Stimulated activated CD4-positive, alpha-beta T cell treated with anti-CD3 and anti-CD28 coated beads, Interleukin-1b, Interleukin-23, amount 100 ng/mL, for 4 hours (primary cell): ENCODE measurements around the gene GANC.

ENCODE experiments used
- DNase-seq, 2 donors: peaks; one replicate each; pipeline ENCODE4 v3.0.0-alpha.2; 2020; ENCODE audit warnings: low read depth in 2 of 2

The GANC gene

GRCh38 chr15:42344763-42345162 lies 71.8 kb downstream of the GANC start:
- DNase-seq: no peak

DNA sequence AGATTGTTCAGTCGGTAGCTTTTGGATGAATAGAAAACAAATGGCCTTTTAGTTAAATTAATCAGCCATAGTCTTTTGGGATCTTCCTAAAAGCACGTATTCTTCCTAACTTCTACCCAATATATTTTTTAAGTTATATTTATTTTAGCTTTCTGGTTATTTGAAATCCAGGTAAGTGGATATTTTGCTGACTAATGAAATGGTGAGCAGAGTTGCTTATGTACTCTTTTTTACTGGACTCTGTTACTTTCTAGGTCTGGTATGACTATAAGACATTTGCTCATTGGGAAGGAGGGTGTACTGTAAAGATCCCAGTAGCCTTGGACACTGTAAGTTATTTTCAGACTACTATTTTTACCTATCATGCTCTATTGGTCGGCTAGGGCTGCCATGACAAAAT lies 72.5 kb downstream of the GANC start:
- no peak for DNase-seq

GRCh38 chr15:42348083-42348482 lies 75.1 kb downstream of the GANC start:
- no peak for DNase-seq

DNA sequence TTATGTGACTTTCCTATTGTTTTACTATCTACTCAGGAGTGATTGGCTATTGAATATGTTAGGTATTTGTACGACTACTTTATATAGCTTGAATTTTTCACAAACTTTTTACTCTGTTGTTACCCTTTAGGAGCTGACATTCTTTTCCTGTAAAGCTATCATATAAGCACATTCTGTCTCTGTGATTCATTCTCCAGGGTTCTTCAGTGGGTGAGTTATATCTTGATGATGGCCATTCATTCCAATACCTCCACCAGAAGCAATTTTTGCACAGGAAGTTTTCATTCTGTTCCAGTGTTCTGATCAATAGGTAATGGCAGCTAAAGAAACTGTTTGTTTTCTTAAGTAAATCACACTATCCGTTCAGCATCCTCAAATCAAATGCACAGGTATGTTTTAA lies 76.2 kb downstream of the GANC start:
- DNase-seq: no peak

- no peak for DNase-seq
Measured at GRCh38 chr15:42352401-42352800, 79.4 kb downstream of the GANC start.

DNA sequence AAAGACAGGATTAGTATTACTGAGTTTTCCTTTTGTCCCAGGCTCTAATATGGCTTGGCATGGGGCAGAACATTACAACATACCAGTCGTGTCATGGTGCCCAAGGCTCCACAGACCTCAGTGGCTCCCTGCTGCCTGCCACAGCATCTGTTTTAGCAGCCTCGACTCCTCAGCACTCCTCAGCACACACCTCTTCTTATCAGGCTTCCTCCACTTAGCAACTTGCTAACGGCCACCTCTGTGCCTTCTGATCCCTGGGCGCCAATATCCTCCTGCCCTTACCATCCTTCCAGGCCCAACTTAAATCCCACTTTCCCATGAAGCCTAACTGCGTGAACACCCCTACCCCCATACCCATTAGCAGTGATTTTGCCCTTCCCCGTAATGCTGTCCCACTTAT lies 80.1 kb downstream of the GANC start:
- DNase-seq: no peak

GRCh38 chr15:42354824-42355223 lies 81.8 kb downstream of the GANC start:
- DNase-seq: no peak

GRCh38 chr15:42355291-42355690 lies 82.3 kb downstream of the GANC start:
- no peak for DNase-seq

DNA sequence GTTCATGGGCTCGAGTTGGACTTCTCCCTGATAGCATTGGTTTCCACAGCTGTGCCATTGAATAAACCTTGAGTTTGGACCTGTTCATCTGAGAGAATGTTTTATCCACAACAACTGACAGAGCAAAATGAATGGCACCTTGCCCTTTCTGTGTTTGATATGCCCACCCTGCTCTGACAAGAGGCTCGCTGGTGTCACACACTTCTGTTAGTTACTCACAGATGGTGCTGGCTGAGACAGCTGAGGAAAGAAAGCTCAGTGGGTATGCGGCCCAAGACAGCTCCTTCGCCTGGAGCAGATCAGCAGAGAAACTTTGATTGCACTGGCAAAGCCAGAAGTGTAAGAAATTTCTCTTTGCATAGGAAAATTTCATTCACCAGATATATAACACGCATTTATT lies 83.8 kb downstream of the GANC start:
- DNase-seq: no peak

GRCh38 chr15:42358141-42358540 lies 85.1 kb downstream of the GANC start:
- DNase-seq: no peak

GRCh38 chr15:42359249-42359648 lies 86.2 kb downstream of the GANC start, which contains the start of gene CAPN3:
Gene CAPN3 (plus strand): TSS chr15:42359501. CDS start chr15:42359806, 305 bp downstream.
- no peak for DNase-seq

- no peak for DNase-seq
Measured at GRCh38 chr15:42359985-42360384, 87.0 kb downstream of the GANC start.

DNA sequence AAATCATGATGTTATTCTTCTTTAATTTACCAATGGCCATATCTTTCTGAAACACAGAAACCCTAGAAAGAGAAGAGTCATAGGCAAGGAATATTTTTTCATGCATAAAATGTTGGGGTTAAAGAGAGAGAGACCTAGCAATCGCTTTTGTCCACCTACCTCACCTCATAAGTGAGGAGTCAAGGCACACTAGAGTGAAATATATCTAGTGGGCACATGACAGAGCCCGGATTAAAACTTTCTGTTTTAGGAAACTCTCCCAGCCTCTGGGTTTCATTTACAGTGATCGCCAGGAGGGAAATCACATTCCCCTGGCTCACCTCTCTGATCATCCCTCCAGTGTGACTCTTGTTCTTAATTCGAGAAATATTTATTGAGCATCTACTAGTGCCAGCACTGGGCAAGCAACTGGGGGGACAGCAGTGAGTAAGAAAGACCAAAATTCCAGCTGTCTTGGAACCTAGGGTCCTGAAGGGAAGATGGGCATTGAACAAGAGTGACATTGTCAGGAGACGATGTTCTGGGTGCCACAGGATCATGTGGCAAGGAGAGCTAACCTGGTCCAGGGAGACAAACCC lies 87.6 kb downstream of the GANC start:
- no peak for DNase-seq

- DNase-seq: no peak
Measured at GRCh38 chr15:42363487-42363886, 90.5 kb downstream of the GANC start.

GRCh38 chr15:42363942-42364341 lies 90.9 kb downstream of the GANC start:
- DNase-seq: no peak

GRCh38 chr15:42364529-42364928 lies 91.5 kb downstream of the GANC start:
- no peak for DNase-seq

- no peak for DNase-seq
Measured at GRCh38 chr15:42365921-42366550, 93.0 kb downstream of the GANC start.

DNA sequence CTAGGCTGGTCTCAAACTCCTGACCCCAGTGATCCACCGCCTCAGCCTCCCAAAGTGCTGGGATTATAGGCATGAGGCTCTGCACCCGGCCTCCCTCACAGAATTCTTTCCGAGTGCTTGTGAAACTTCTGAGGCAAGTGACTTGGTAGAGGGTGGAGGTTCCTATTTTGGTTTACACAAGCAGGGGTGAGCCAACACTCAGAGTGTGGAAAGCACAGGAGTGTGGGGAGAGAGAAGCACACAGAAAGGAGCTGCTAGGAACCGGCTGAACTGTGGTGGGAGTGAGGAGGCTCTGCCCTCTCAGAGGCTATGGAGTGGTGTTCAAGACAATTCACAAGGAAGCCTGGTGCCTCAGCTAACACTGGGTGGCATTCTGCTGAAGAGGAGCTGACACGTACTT lies 94.0 kb downstream of the GANC start:
- DNase-seq: no peak

- no peak for DNase-seq
Measured at GRCh38 chr15:42368096-42368495, 95.1 kb downstream of the GANC start.

DNA sequence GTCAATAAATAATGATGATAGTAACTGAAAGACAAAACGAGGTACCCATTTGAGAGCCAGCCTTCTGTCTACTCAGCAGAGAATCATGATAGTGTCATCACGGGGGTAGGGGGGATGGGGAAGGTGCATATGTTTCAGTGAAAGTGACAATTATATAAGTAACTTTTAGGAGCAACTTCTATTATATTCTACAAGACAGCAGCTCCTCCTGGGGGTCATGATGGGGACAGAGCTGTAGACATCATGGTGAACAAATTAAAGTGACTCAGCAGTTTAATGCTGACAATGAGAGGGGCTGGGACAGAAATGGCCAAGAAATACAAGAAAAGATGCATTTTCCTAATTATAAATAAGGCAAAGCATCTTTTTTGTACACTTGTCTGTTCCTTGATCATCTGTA lies 98.1 kb downstream of the GANC start:
- DNase-seq: no peak

GRCh38 chr15:42373274-42373673 lies 100.3 kb downstream of the GANC start:
- DNase-seq: no peak

- DNase-seq: no peak
Measured at GRCh38 chr15:42373936-42374335, 100.9 kb downstream of the GANC start.

GRCh38 chr15:42374810-42375209 lies 101.8 kb downstream of the GANC start:
- no peak for DNase-seq

GRCh38 chr15:42375252-42375651 lies 102.3 kb downstream of the GANC start:
- DNase-seq: no peak
